HCT116 (cell line): ENCODE results near the gene MAP4K2. TPM values are rescaled to one million over a fixed set of nuclear protein-coding genes. Genes with fewer than 3 reads are reported as not detected.

Source experiments
- ATAC-seq: fragments of 200-7000 bp; cut with Tn5 transposase; 2 replicates; pipeline ENCODE4 v1.9.1; 2020; ENCODE audit warnings: mild to moderate bottlenecking, moderate library complexity
- BruUV-seq: library from RNA; stranded (reverse); fragments of 400-500 nt; replicated peaks from 2 replicates; lab custom pipeline; 2021; lab: Mats Ljungman, UMichigan
- CTCF ChIA-PET: fragments of 300-600 bp; sonication (Branson Sonifier 250); formaldehyde crosslinking; loops from one replicate; lab custom pipeline; 2021; ENCODE audit warnings: antibody characterized with exemption; lab: Charles Lee
- POLR2A ChIA-PET: fragments of 300-600, 350-600 bp; sonication (Branson Sonifier 250); formaldehyde crosslinking; loops from one replicate; lab custom pipeline; 2021; ENCODE audit warnings: antibody characterized with exemption; lab: Charles Lee
- RAD21 ChIA-PET, 2 experiments: fragments of 300-600 bp; sonication (Branson Sonifier 250); formaldehyde crosslinking; loops; one replicate each; lab custom pipeline; 2023; ENCODE audit warnings: low total read pairs in 2 of 2; ENCODE audit not compliant: uncharacterized antibody in 2 of 2, unreplicated experiment in 2 of 2, low non-redundant PET in 1 of 2; lab: Charles Lee
- DNase-seq: peaks from one replicate; pipeline ENCODE4 v3.0.0-alpha.2; 2010; ENCODE audit warnings: low read depth, low spot score
- H2AFZ ChIP-seq: fragments of 200-600 bp; shearing (Covaris generic), sonication (generic); 2 replicates; pipeline ENCODE4 v1.6.1; 2017; ENCODE audit warnings: low read depth, mixed run types, mixed read lengths, antibody characterized with exemption, low read length; ENCODE audit not compliant: poor library complexity, severe bottlenecking
- H3K27ac ChIP-seq: 2 replicates; pipeline ENCODE4 v1.5.1; 2012; ENCODE audit warnings: low read depth, low read length
- H3K27me3 ChIP-seq: fragments of 200-600 bp; sonication (generic); 2 replicates; pipeline ENCODE4 v1.6.1; 2016; ENCODE audit warnings: mixed run types, low read length, mixed read lengths; ENCODE audit not compliant: insufficient read depth
- H3K36me3 ChIP-seq, 2 experiments: fragments of 200-500 bp in 1 of 2; fragments of 200-600 bp in 1 of 2; sonication (Bioruptor generic) in 1 of 2; sonication (generic) in 1 of 2; 2 replicates each; pipeline versions ENCODE4 v1.5.1 to v1.6.1; 2014 to 2016; ENCODE audit warnings: low read length in 2 of 2, inconsistent platforms in 1 of 2, mixed read lengths in 1 of 2, mixed run types in 1 of 2; ENCODE audit not compliant: insufficient read depth in 2 of 2, control insufficient read depth in 1 of 2
- H3K4me1 ChIP-seq, 2 experiments: fragments of 200-600 bp in 1 of 2; sonication (generic) in 1 of 2; 2 replicates each; pipeline versions ENCODE4 v1.5.1 to v1.6.1; 2012 to 2017; ENCODE audit warnings: low read length in 2 of 2, inconsistent platforms in 1 of 2, mild to moderate bottlenecking in 1 of 2, mixed read lengths in 1 of 2, mixed run types in 1 of 2, moderate library complexity in 1 of 2; ENCODE audit not compliant: insufficient read depth in 2 of 2, control insufficient read depth in 1 of 2
- H3K4me2 ChIP-seq: fragments of 200-600 bp; sonication (generic); 2 replicates; pipeline ENCODE4 v1.6.1; 2017; ENCODE audit warnings: mixed run types, low read length, mixed read lengths
- H3K4me3 ChIP-seq, 2 experiments: fragments of 200-600 bp in 1 of 2; sonication (generic) in 1 of 2; replicated peaks in 1 of 2; 2 replicates each; pipeline ENCODE4 v1.5.1; 2011 to 2016; ENCODE audit warnings: low read length in 2 of 2, control low read depth in 1 of 2, low read depth in 1 of 2, mild to moderate bottlenecking in 1 of 2, mixed read lengths in 1 of 2, mixed run types in 1 of 2
- H3K79me2 ChIP-seq: fragments of 200-600 bp; sonication (generic); 2 replicates; pipeline ENCODE4 v1.6.1; 2017; ENCODE audit warnings: mild to moderate bottlenecking, mixed run types, low read length, moderate library complexity, mixed read lengths; ENCODE audit not compliant: insufficient read depth
- H3K9ac ChIP-seq: fragments of 200-600 bp; sonication (generic); 2 replicates; pipeline ENCODE4 v1.6.1; 2016; ENCODE audit warnings: low read length, mixed read lengths
- H3K9me2 ChIP-seq: fragments of 200-600 bp; sonication (generic), shearing (Covaris generic); 2 replicates; pipeline ENCODE4 v1.6.1; 2017; ENCODE audit warnings: mixed run types, mild to moderate bottlenecking, moderate library complexity; ENCODE audit not compliant: insufficient read depth
- H3K9me3 ChIP-seq, 2 experiments: fragments of 200-500 bp in 1 of 2; fragments of 200-600 bp in 1 of 2; sonication (Bioruptor generic) in 1 of 2; sonication (generic) in 1 of 2; 2 replicates each; pipeline ENCODE4 v1.6.1; 2014 to 2017; ENCODE audit warnings: low read length in 2 of 2, mixed read lengths in 2 of 2, inconsistent platforms in 1 of 2, low read depth in 1 of 2, mild to moderate bottlenecking in 1 of 2, mixed run types in 1 of 2, moderate library complexity in 1 of 2; ENCODE audit not compliant: control insufficient read depth in 1 of 2, insufficient read depth in 1 of 2
- H4K20me1 ChIP-seq: fragments of 200-600 bp; sonication (generic), shearing (Covaris generic); 2 replicates; pipeline ENCODE4 v1.6.1; 2017; ENCODE audit warnings: mixed run types, mild to moderate bottlenecking, moderate library complexity; ENCODE audit not compliant: insufficient read depth
- CEBPB ChIP-seq: IDR thresholded peaks from 2 replicates; pipeline ENCODE4 v1.6.1; 2012; ENCODE audit warnings: low read depth
- EGR1 ChIP-seq: IDR thresholded peaks from 2 replicates; pipeline ENCODE4 v1.6.1; 2012; ENCODE audit warnings: low read depth
- EZH2 ChIP-seq: fragments of 200-600 bp; sonication (generic); IDR thresholded peaks from 2 replicates; pipeline ENCODE4 v1.6.1; 2017; ENCODE audit warnings: antibody characterized with exemption, mixed run types
- EZH2phosphoT487 ChIP-seq: fragments of 200-600 bp; IDR thresholded peaks from 2 replicates; pipeline ENCODE4 v1.6.1; 2018; ENCODE audit warnings: antibody characterized with exemption, borderline replicate concordance
- REST ChIP-seq: IDR thresholded peaks from 2 replicates; pipeline ENCODE4 v1.6.1; 2012; ENCODE audit warnings: low read depth
- SP1 ChIP-seq: IDR thresholded peaks from 2 replicates; pipeline ENCODE4 v1.6.1; 2012; ENCODE audit warnings: low read depth
- SRF ChIP-seq: IDR thresholded peaks from 2 replicates; pipeline ENCODE4 v1.6.1; 2012; ENCODE audit warnings: low read depth
- ZBTB33 ChIP-seq: IDR thresholded peaks from 2 replicates; pipeline ENCODE4 v1.6.1; 2011; ENCODE audit warnings: mild to moderate bottlenecking, low read length, moderate library complexity; ENCODE audit not compliant: insufficient replicate concordance; ENCODE audit errors: extremely low read depth
- ZFX ChIP-seq: fragments of 450-650 bp; IDR thresholded peaks from 2 replicates; pipeline ENCODE4 v1.6.1; 2017
- intact Hi-C: fragments of 100-400 bp; cut with micrococcal nuclease; formaldehyde crosslinking; loops from 2 replicates; pipeline ENCODE4 v1.10.0; 2022
- total RNA-seq: library from RNA; stranded (reverse); gene quantifications from one replicate; pipeline ENCODE4 v1.2.1, GENCODE V29; 2021; ENCODE audit not compliant: unreplicated experiment
- TF ChIP-seq, protein P1 (sequence below), 3 experiments: fragments of 200-600 bp in 1 of 3; sonication (generic) in 1 of 3; IDR thresholded peaks in 2 of 3; conservative IDR thresholded peaks in 1 of 3; 2 replicates each; pipeline ENCODE4 v1.5.1; 2012 to 2017; ENCODE audit warnings: low read depth in 2 of 3, low read length in 2 of 3, antibody characterized with exemption in 1 of 3, borderline replicate concordance in 1 of 3, control low read depth in 1 of 3, mild to moderate bottlenecking in 1 of 3, mixed read lengths in 1 of 3, mixed run types in 1 of 3, moderate library complexity in 1 of 3; ENCODE audit not compliant: insufficient read depth in 1 of 3

The MAP4K2 gene
- total RNA-seq, 1 experiment from 2014 or later: 44.2 TPM

- H3K79me2 ChIP-seq: no peaks in the 10 kb centered on the region
- H3K9me3 ChIP-seq: no peaks in the 10 kb centered on the region
- intact Hi-C loops: no loop called here
- no peak overlapping the region for H3K4me2 ChIP-seq
- no peaks in the 10 kb centered on the region for H3K36me3 ChIP-seq
- TF ChIP-seq ZFX: no peak; the same call in 1 of the 2 replicates
- no peak for TF ChIP-seq EZH2phosphoT487
- no peak for TF ChIP-seq REST
- TF ChIP-seq SRF: no peak
- TF ChIP-seq EZH2: no peak
- no peaks in the 10 kb centered on the region for H3K9me2 ChIP-seq
- no TSS peak for BruUV-seq
- no peaks in the 10 kb centered on the region for H3K27me3 ChIP-seq
- H3K4me3 ChIP-seq: no peak overlapping the region
- H3K4me1 ChIP-seq: peaks cover 7 to 26% of the 10 kb centered on the region in 2 experiments; a peak in 3 of 4 replicates
- H3K9ac ChIP-seq: no peak overlapping the region
- ChIA-PET RAD21 (no interaction called here), POLR2A (no interaction called here), CTCF (no interaction called here)
- no peak overlapping the region for H3K27ac ChIP-seq
- H4K20me1 ChIP-seq: no peaks in the 10 kb centered on the region
- no peak for DNase-seq
- no peak for ATAC-seq
- H2AFZ ChIP-seq: no peak overlapping the region
Observed at GRCh38 chr11:64745189-64745520, 57.9 kb downstream of the MAP4K2 start.

GRCh38 chr11:64744544-64745188 is 58.3 kb downstream of the MAP4K2 start:
- no peaks in the 10 kb centered on the region for H3K79me2 ChIP-seq
- TF ChIP-seq, protein P1, sequence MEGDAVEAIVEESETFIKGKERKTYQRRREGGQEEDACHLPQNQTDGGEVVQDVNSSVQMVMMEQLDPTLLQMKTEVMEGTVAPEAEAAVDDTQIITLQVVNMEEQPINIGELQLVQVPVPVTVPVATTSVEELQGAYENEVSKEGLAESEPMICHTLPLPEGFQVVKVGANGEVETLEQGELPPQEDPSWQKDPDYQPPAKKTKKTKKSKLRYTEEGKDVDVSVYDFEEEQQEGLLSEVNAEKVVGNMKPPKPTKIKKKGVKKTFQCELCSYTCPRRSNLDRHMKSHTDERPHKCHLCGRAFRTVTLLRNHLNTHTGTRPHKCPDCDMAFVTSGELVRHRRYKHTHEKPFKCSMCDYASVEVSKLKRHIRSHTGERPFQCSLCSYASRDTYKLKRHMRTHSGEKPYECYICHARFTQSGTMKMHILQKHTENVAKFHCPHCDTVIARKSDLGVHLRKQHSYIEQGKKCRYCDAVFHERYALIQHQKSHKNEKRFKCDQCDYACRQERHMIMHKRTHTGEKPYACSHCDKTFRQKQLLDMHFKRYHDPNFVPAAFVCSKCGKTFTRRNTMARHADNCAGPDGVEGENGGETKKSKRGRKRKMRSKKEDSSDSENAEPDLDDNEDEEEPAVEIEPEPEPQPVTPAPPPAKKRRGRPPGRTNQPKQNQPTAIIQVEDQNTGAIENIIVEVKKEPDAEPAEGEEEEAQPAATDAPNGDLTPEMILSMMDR (IDR thresholded peaks at IDR 0.05 in 2 of 3, conservative IDR thresholded peaks at IDR 0.05 in 1 of 3; ENCODE audit: borderline replicate concordance in 1 of 3, insufficient read depth in 1 of 3, low read depth in 2 of 3, low read length in 2 of 3): no peak
- TF ChIP-seq CEBPB (no peak), ZBTB33 (no peak), EGR1 (no peak), SP1 (no peak), ZFX (no peak)
- H3K9me2 ChIP-seq: no peaks in the 10 kb centered on the region
- H3K27me3 ChIP-seq: no peaks in the 10 kb centered on the region
- no peak for ATAC-seq
- no peak overlapping the region for H3K9ac ChIP-seq
- H4K20me1 ChIP-seq: no peaks in the 10 kb centered on the region
- H3K4me3 ChIP-seq: no peak overlapping the region
- intact Hi-C loops: loop anchor here (5.0 kb wide), 1 partner anchor 192 kb away; no protein-coding TSS in a partner anchor
- BruUV-seq: no TSS peak
- H3K4me1 ChIP-seq: peaks cover 7 to 26% of the 10 kb centered on the region in 2 experiments; a peak in 3 of 4 replicates
- H3K9me3 ChIP-seq: no peaks in the 10 kb centered on the region
- no peak overlapping the region for H3K27ac ChIP-seq
- no peaks in the 10 kb centered on the region for H3K36me3 ChIP-seq
- H2AFZ ChIP-seq: no peak overlapping the region
- ChIA-PET POLR2A (no interaction called here), RAD21 (no interaction called here), CTCF (no interaction called here)
- no peak overlapping the region for H3K4me2 ChIP-seq
- no peak for DNase-seq
